HG02840 (cell line): ENCODE data around the gene GTPBP2.
"Not testable (repeated sequence)": the region's sequence is repeated elsewhere in the genome, so short reads cannot be mapped to it uniquely, and the experiment has no call there.

Source experiments
- ATAC-seq: cut with Tn5 transposase; IDR thresholded peaks from one replicate; pipeline ENCODE4 v1.9.1; 2021; ENCODE audit warnings: mild to moderate bottlenecking, moderate library complexity, moderate number of reproducible peaks; ENCODE audit not compliant: unreplicated experiment, low FRiP score

Gene GTPBP2

DNA sequence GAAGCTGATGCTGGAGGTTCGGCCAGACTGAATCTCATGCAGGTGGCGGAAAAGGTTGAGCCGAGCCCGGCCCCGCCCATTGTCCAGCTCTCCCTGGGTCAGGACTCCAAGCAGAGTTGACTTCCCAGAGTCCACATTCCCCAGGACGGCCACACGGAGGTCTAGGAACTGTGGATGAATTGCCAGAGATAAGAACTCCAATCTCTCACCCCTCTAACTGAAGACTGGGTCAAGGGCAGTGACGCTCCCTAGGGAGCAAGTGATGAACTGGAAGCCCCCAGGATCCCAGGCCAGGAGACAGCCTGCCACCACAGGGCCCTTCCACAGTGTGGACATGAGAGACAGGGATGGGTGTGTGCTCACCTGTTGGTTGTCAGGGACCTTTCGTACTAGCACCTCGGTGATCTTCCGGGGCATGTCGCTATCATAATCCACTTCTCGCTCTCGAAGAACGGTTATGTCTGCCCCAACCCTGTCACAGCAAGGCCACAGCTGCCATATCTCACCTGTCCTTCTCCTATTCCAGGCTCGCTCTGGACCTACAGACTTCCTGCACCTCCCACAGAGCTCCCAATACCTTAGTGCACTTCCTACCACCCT is 3.6 kb downstream of the GTPBP2 start:
- ATAC-seq, result no peak

DNA sequence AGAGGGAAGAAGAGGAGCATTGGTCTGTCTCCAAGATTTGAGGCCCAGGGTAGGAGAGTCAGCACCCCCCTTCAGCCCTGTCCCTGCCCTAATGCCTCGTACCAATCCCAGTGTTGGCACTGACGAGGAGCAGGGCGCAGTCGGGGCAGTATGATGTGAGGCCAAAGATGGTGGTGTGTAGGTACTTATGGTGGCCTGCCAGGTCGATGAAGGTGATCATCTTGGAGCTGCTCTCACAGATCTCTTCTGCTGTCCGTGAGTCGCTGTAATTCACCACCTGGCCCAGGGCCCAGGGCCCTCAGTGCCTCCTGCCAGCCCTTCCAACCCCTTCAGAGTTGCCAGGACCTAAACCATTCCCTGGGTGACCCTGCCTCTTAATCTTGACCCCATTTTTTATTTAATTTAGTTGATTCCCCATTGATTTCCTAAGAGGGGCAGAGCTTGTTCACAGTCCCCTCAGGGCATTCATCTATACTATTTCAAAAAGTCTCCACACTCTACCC is 4.2 kb downstream of the GTPBP2 start:
- ATAC-seq, result no peak

DNA sequence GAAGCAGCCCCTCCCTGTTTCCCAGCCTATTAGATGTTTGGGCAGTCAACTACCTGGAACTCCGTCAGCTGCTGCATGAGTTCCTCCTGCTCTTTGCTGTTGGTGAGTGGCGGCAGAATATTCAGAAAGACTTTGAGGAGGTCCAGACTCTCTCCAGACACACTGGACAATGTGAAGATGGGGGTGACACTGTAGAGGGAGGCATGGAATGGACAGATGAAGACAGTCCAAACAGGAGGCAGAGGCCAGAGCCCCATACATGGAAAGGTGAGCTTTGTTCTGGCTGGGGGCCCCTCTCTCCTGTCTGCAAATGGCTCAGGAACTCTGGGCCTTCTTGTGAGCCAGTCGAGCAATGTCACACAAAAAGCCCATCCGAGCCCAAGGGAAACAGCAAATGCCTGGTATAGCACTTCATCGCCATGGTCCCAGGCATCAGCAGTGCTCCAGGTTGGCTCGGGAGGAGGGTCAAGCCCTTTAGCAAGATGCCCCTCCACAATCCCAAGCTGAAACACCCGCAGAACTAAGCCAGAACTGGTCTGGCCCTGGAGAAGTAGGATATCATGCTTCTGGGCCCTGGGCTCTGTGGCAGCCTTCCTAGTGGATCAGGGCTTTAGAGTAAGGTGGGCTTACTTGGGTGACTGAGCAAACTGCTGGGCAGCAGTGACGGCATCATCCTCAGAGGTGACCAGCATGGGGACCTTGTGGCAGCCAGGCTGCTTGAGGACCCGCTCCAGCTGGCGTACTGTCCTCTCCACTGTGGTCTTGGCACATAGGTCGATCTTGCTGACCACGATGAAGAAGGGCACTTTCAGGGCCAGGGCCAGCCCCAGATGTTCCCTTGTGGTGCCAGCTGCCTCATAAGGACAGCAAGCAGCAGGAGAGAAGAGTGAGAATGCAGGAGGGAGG is 4.9 kb downstream of the GTPBP2 start:
- no peak for ATAC-seq

DNA sequence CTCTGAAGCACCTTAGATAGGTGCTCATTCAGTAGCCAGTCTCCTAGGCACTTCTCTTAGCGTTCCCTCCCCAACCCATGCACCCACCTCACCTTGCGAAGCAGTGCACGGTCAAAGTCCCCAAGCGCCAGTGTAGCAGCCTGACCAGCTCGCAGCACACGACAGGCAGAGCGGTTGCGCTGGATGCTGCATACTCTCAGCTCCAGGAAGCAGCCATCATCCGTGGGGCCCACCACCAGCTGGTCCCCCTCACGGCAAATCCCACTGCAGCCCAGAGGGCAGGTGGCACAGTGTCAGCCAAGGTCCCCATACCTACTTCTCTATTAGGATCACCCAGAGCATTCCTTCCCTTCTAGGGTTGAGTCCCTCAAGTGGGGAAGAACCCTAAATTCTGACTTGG is 6.5 kb downstream of the GTPBP2 start:
- no peak for ATAC-seq

DNA sequence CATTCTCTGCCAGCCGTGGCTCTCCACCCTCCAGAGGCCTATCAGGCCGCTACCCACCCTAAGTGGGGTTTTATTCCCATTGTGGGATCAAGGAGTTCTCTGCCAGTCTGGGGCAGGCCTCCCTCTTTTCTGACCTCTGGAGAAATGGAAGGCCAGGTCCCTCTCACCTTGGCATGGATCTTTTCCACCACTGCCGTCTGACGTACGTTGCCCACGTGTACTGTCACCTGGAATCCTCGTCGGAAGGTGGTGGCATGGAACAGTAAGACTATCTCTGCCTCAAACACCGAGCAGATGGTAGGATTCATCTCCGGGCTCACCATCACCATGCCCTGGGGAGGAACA is 7.3 kb downstream of the GTPBP2 start:
- ATAC-seq, result no peak

DNA sequence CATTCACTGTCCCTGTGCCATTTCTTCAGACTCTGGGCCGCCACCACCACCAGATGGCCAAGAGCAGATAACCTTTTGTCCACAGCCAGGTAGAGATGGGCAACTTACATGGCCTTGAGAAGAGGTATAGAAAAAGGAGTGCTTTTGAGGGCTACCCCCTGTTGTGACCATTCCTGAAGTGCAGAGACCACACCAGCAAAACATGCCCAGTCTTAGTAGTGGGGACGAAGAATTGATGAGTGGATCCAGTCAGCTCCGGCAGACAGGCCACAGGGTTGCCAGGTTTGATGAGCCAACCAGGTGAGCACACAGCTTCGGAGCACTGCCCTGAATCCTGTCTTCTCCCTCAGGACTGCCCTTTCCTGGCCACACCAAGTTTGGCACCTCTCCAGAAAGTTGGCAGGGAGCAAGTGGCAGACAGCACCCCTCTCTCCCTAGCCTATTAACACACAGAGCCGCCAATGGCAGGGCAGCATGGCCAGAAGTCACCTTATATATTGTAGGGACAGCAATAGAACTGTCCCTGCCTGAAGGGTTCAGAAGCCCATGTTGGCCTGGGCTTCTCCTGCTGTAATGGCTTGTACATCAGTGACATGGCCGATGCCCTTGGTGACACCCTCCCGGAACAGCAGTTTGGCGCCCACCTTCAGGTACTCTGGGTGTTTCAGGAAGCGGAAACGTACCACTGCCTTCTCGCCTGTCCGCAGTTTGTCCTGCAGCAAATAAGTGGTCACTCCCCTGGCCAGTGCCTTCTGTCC is 7.8 kb downstream of the GTPBP2 start:
- no peak for ATAC-seq

DNA sequence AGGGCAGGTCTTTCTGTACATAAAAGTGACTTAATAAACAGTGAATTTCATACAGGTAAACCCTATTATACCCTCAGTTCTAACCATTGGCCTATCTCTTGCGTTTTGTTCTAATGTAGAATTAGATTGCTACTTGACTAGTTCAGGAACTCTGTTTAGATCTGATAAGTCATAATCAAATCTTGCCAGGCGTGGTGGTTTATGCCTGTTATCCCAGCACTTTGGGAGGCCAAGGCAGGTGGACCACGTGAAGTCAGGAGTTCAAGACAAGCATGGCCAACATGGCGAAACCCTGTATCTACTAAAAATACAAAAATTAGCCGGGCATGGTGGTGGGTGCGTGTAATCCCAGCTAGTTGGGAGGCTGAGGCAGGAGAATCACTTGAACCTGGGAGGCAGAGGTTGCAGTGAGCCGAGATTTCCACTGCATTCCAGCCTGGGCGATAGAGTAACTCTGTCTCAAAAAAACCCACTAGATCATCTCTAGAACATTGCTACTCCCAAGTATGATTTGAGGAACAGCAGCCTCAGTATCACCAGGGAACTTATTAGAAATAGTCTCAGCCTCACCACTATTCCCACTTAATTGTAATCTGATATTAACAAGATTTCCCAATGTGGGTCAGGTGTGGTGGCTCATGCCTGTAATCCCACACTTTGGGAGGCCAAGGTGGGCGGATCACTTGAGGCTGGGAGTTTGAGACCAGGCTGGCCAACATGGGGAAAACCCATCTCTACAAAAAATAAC is 12.2 kb downstream of the GTPBP2 start:
- no peak for ATAC-seq

DNA sequence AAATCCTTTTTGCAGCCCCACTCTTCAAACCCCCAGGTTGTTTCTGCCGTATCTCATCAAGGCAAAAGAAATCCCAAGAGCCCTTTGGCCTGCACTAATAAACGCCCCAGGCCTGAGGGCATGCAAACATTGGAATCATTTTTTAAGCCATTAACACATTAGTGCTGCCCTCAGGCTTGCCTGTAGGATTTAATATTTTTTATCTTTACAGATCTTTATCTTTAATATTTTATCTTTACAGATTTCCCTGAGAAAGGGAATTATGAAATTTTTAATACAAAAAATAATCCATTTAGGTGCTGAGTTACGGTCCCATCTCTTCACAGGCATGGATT is 14.7 kb downstream of the GTPBP2 start:
- no peak for ATAC-seq

DNA sequence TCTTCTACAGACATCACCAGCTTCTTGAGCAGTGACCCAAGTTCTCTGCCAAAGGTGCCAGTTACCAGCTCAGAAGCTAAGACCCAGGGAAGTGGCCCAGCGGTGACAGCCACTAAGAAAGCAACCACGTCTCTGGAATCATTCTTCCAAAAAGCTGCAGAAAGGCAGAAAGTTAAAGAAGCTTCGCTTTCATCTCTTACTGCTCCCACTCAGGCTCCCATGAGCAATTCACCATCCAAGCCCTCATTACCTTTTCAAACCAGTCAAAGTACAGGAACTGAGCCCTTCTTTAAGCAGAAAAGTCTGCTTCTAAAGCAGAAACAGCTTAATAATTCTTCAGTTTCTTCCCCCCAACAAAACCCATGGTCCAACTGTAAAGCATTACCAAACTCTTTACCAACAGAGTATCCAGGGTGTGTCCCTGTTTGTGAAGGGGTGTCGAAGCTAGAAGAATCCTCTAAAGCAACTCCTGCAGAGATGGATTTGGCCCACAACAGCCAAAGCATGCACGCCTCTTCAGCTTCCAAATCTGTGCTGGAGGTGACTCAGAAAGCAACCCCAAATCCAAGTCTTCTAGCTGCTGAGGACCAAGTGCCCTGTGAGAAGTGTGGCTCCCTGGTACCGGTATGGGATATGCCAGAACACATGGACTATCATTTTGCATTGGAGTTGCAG is 15.2 kb downstream of the GTPBP2 start:
- ATAC-seq, result no peak

DNA sequence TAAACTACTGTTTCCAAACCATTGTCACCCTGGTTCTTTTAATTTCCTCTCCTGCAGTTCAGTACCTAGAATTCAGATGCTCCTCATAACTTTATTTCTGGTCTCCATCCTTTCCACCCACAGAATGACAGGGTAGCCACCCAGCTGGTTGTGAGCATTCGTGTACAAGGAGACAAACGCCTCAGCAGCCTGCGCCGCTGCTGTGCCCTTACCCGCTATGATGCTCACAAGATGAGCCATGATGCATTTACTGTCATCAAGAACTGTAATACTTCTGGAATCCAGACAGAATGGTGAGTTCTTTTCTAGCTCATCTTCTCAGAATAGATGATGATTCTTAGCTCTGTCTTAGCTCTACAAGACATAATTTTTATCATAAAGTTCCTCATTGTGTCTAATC is 18.6 kb downstream of the GTPBP2 start:
- ATAC-seq, result no peak

DNA sequence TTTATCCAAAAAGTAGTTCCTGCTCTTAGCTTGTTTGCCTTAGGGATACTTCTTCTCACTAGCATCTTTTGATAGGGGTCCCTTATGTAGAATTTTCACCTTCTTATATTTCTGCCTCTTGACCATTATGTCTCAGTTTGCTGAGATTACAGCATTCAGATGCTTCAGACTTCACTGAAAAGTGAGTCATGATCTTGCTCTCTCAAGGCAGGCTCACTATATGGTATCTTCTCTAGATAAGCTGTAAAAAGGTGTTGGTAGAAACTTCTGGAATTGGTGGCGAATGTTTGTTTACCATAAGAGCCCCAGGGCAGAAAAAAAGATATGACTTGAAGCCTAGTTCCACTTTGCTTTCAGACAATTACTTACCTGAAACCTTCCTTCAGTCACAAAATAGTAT is 19.7 kb downstream of the GTPBP2 start:
- no peak for ATAC-seq

DNA sequence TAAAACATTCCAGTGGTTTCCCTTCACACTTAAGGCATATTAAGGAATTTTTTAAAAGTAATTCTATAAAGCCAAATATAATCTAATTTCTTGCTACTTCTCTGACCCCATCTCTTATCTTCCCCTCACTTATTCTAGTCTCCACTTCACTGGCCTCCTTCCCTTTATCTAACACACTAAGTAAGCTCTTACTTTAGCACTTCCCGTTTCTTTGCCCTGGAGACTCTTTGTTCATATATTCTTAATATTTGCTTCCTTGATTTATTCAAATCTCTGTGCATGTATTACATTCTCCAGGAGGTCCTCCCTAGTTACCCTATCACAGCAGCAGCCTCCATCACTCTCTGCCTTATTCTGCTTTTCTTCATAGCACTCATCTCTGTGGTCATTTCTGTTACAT is 20.3 kb downstream of the GTPBP2 start:
- ATAC-seq, result no peak

DNA sequence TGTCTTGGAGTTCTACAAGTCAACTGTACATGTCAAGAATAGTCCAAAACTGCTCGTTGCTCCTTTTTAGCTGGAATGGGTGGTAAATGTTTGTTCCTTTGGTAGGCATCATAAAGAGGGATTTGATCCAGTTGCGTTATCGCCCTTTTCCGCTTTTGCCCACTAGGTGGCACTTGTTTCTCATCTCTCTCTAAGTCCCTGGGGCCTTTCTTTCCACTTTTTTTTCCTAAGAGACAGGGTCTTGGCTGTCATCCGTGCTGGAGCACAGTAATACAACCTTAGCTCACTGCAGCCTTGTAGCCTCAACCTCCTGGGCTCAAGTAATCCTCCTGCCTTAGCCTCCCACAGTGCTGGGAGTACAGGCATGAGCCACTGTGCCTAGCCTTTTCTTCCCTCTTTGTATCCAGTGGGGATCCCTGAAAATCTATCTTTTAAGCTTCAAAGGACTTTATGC is 20.7 kb downstream of the GTPBP2 start:
- ATAC-seq, result no peak

DNA sequence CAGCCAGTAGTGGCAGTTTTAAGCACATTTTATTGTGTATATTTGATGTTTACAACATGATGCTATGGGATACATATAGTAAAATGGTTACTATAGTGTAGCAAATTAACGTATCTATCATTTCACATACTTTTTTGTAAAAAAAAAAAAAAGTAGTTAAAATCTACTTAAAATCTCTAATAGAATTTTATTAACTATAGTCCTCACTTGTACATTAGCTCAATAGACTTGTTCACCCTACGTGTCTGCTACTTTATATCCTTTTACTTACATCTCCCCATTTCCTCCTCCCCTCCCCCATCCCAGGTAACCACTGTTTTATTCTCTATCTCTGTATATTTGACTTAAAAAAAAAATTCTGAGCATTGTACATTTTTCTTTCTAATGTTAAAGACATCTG is 23.0 kb downstream of the GTPBP2 start:
- no peak for ATAC-seq

DNA sequence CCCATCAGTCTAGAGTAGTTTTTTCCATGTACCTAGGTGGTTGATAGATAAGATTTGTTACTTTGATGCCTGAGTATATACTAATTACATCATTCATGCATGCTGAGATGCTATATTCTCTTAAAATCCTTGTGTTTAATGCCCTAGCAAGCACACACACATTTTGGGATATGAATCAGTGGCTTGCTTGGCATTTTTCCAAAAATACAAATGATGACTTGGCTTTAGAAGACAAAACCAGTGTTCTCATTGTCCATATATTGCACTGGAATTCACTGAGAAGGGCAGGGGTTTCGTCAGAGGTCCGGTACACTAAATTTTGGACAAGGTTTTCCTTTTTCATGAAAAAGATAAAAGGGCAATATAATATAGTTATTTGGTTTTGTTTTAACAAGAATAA is 24.9 kb downstream of the GTPBP2 start:
- ATAC-seq, result no peak

DNA sequence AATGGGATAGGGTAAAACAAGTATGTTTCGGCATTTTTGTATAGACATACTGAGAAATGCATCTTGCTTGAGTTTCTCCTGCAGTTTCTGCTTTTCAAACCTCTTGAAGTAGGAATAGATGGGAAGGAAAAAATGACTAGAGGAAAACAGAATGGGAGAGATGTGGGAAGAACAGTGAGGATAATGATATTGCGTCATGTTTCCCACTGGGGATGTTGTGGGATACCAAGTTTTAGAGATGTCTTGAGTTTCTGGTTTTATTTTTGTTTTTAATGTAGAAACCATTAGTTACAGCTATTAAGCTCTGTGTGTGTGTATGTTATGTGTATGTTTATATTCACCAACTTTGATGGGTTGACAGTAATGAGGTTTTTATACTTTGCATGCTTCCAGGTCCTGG is 28.5 kb downstream of the GTPBP2 start:
- no peak for ATAC-seq

DNA sequence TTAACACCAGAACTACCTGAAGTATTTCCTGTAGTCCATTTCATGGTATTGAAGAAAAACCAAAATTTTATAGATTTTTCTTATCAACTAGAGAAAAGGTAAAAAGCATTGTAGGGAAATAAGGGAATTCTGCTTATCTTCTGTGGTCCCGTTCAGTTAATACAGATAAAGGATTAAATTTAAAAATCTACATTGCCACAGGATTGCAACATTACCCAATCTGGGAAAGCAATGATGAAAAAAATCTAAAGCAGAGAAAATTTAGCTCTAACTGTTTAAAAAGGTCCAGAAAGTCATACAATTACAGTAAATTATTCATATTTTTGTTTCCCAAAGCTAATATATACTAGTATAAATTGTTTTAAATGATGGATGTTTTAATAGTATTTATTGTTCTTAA is 35.1 kb downstream of the GTPBP2 start:
- ATAC-seq, result no peak

DNA sequence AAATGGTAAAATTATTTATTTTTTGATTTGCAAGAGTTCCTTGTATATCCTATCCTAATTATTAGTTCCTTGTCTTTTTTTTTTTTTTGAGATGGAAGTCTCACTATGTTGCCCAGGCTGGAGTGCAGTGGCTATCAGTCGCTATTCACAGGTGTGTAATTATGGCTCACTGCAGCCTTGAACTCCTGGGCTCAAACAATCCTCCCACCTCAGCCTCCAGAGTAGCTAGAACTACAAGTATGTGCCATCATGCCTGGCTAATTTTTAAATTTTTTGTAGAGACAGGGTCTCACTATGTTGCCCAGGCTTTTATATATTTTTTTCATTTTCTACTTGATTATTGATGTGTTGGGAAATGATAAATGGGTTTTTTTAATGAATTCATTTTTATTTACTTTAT is 39.5 kb downstream of the GTPBP2 start:
- not testable (repeated sequence) for ATAC-seq

DNA sequence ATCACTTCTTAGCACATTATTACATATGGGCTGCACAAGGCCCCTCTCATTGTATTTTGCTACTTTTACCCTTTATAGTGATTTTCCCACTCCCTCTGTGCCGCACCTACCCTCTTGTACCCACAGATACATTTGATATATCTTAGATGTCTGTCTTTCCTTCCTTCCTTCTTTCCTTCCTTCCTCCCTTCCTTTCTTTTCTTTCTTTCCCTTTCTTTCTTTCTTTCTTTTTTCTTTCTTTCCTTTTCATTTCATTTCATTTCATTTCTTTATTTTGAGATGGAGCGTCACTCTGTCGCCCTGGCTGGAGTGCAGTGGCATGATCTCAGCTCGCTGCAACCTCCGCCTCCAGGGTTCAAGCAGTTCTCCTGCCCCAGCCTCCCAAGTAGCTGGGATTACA is 40.9 kb downstream of the GTPBP2 start:
- ATAC-seq, result no peak

DNA sequence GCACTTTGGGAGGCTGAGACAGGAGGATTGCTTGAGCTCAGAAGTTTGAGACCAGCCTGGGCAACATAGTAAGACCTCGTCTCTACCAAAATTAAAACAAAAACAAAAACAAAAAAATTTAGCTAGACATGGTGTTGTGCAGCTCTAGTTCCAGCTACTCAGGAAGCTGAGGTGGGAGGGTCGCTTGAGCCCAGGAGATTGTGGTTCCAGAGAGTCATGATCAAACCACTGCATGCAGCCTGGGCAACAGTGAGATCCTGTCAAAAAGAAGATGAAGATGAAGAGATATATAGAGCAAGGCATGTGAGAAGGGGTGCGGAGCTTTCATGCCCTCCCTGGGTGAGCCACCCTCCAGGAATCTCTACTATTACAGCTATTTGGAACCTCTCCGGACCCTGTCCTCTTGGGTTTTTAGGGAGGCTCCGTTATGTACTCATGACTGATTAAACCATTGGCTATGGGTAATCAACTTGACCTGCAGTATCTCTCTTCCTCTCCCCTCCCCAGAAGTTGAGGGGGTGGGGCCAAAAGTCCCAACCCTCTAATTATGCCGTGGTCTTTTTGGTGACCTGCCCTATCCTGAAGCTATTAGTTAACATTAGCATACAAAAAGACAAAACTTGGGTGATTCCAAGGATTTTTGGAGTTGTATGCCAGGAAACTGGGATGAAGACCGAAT is 44.0 kb downstream of the GTPBP2 start:
- no peak for ATAC-seq
